H1 (cell line): ENCODE measurements around the gene SF3B3. TPM values are rescaled to one million over a fixed set of nuclear protein-coding genes. Genes with fewer than 3 reads are reported as not detected.

Experiments
- CTCF ChIA-PET: fragments of 300-600 bp; sonication (Branson Sonifier 250); formaldehyde crosslinking; loops from one replicate; lab custom pipeline; 2021; ENCODE audit not compliant: partially characterized antibody; lab: Charles Lee
- POLR2A ChIA-PET: fragments of 300-600 bp; sonication (Branson Sonifier 250); formaldehyde crosslinking; loops from one replicate; lab custom pipeline; 2021; ENCODE audit warnings: inconsistent platforms; ENCODE audit not compliant: partially characterized antibody; lab: Charles Lee
- DNase-seq, 2 experiments: peaks; one replicate each; pipeline versions ENCODE4 v3.0.0 to v3.0.0-alpha.2; 2010 to 2022; ENCODE audit warnings: low spot score in 2 of 2, low read depth in 1 of 2, mixed read lengths in 1 of 2
- FAIRE-seq: peaks from 2 replicates; lab custom pipeline; 2011; peaks lifted over from hg19 to GRCh38; lab: Jason Lieb, UNC
- H2AFZ ChIP-seq: 2 replicates; pipeline ENCODE4 v1.8.1; 2012; ENCODE audit warnings: low read length, inconsistent platforms
- H2AK5ac ChIP-seq: 2 replicates; pipeline ENCODE4 v1.6.1; 2013; ENCODE audit warnings: low read depth, low read length
- H2BK120ac ChIP-seq: replicated peaks from 2 replicates; pipeline ENCODE3; 2013; ENCODE audit warnings: low read depth, low read length, inconsistent platforms
- H2BK12ac ChIP-seq: 2 replicates; pipeline ENCODE4 v1.6.1; 2013; ENCODE audit warnings: low read depth, low read length
- H2BK15ac ChIP-seq: 2 replicates; pipeline ENCODE4 v1.6.1; 2013; ENCODE audit warnings: low read length
- H2BK20ac ChIP-seq: 2 replicates; pipeline ENCODE4 v1.6.1; 2013; ENCODE audit warnings: low read length
- H2BK5ac ChIP-seq: 2 replicates; pipeline ENCODE4 v1.6.1; 2013; ENCODE audit warnings: low read depth, low read length
- H3K14ac ChIP-seq: 2 replicates; pipeline ENCODE4 v1.6.1; 2013; ENCODE audit warnings: inconsistent platforms; ENCODE audit not compliant: insufficient read length
- H3K18ac ChIP-seq: 2 replicates; pipeline ENCODE4 v1.6.1; 2013; ENCODE audit warnings: low read length; ENCODE audit errors: extremely low read depth
- H3K23ac ChIP-seq: 2 replicates; pipeline ENCODE4 v1.6.1; 2013; ENCODE audit warnings: inconsistent platforms; ENCODE audit not compliant: insufficient read length
- H3K23me2 ChIP-seq: 2 replicates; pipeline ENCODE4 v1.6.1; 2013; ENCODE audit warnings: low read depth, low read length
- H3K27ac ChIP-seq: 2 replicates; pipeline ENCODE4 v1.6.1; 2011; ENCODE audit warnings: low read depth, low read length, inconsistent platforms
- H3K27me3 ChIP-seq, 4 experiments: replicated peaks in 1 of 4; 1 replicate in 1 of 4; 2 replicates in 3 of 4; pipeline versions ENCODE4 v1.6.1 to v1.8.1; 2011 to 2013; ENCODE audit warnings: low read length in 3 of 4, mild to moderate bottlenecking in 3 of 4, inconsistent platforms in 2 of 4, mixed read lengths in 2 of 4, moderate library complexity in 1 of 4; ENCODE audit not compliant: control insufficient read depth in 3 of 4, insufficient read depth in 3 of 4; ENCODE audit errors: extremely low read depth in 1 of 4
- H3K36me3 ChIP-seq, 4 experiments: 2 replicates each; pipeline versions ENCODE4 v1.6.1 to v1.8.1; 2011 to 2013; ENCODE audit warnings: mild to moderate bottlenecking in 4 of 4, low read length in 3 of 4, moderate library complexity in 2 of 4, control low read depth in 1 of 4, inconsistent platforms in 1 of 4; ENCODE audit not compliant: insufficient read depth in 4 of 4, control insufficient read depth in 2 of 4
- H3K4ac ChIP-seq: replicated peaks from 2 replicates; pipeline ENCODE3; 2013; ENCODE audit warnings: low read length, low read depth, mixed read lengths, inconsistent platforms; ENCODE audit not compliant: insufficient read length
- H3K4me1 ChIP-seq, 4 experiments: replicated peaks in 1 of 4; 1 replicate in 1 of 4; 2 replicates in 3 of 4; pipeline versions ENCODE4 v1.6.1 to v1.8.1; 2011 to 2013; ENCODE audit warnings: low read length in 3 of 4, inconsistent platforms in 2 of 4, mixed read lengths in 1 of 4; ENCODE audit not compliant: insufficient read depth in 4 of 4, control insufficient read depth in 3 of 4
- H3K4me2 ChIP-seq, 2 experiments: 2 replicates each; pipeline versions ENCODE4 v1.6.1 to v1.8.1; 2011 to 2013; ENCODE audit warnings: low read depth in 2 of 2, low read length in 2 of 2, control low read depth in 1 of 2, inconsistent platforms in 1 of 2, mild to moderate bottlenecking in 1 of 2; ENCODE audit not compliant: insufficient read depth in 1 of 2
- H3K4me3 ChIP-seq, 4 experiments: fragments of 200-600, 300-600 bp in 1 of 4; sonication (generic), shearing (Covaris generic), sonication (Bioruptor Twin) in 1 of 4; 2 replicates each; pipeline versions ENCODE4 v1.5.1 to v1.8.1; 2011 to 2016; ENCODE audit warnings: low read length in 4 of 4, low read depth in 3 of 4, control low read depth in 2 of 4, inconsistent platforms in 2 of 4, mild to moderate bottlenecking in 2 of 4, mixed read lengths in 1 of 4, moderate library complexity in 1 of 4; ENCODE audit not compliant: insufficient read depth in 2 of 4; ENCODE audit errors: extremely low read depth in 1 of 4
- H3K56ac ChIP-seq: replicated peaks from 2 replicates; pipeline ENCODE3; 2013; ENCODE audit warnings: low read depth, mild to moderate bottlenecking, mixed read lengths, low read length, inconsistent platforms; ENCODE audit not compliant: insufficient read length
- H3K79me1 ChIP-seq: 2 replicates; pipeline ENCODE4 v1.6.1; 2013; ENCODE audit warnings: low read depth, low read length, control low read depth
- H3K79me2 ChIP-seq, 2 experiments: 2 replicates each; pipeline versions ENCODE4 v1.6.1 to v1.8.1; 2012 to 2013; ENCODE audit warnings: low read length in 2 of 2, mild to moderate bottlenecking in 2 of 2, inconsistent platforms in 1 of 2; ENCODE audit not compliant: insufficient read depth in 2 of 2, control insufficient read depth in 1 of 2
- H3K9ac ChIP-seq, 4 experiments: replicated peaks in 1 of 4; 1 replicate in 1 of 4; 2 replicates in 3 of 4; pipeline versions ENCODE4 v1.6.1 to v1.8.1; 2011 to 2013; ENCODE audit warnings: low read depth in 3 of 4, low read length in 3 of 4, control low read depth in 2 of 4, mild to moderate bottlenecking in 2 of 4, moderate library complexity in 2 of 4, inconsistent platforms in 1 of 4; ENCODE audit errors: extremely low read depth in 1 of 4
- H3K9me3 ChIP-seq, 2 experiments: 2 replicates each; pipeline versions ENCODE4 v1.6.1 to v1.8.1; 2012 to 2013; ENCODE audit warnings: mild to moderate bottlenecking in 2 of 2, moderate library complexity in 2 of 2, control low read depth in 1 of 2, inconsistent platforms in 1 of 2, low read depth in 1 of 2, low read length in 1 of 2, mixed read lengths in 1 of 2; ENCODE audit not compliant: insufficient read depth in 2 of 2
- H4K20me1 ChIP-seq, 2 experiments: replicated peaks in 1 of 2; 2 replicates each; pipeline versions ENCODE3 to v1.8.1; 2011 to 2013; ENCODE audit warnings: inconsistent platforms in 2 of 2, low read length in 2 of 2, mild to moderate bottlenecking in 1 of 2; ENCODE audit not compliant: insufficient read depth in 2 of 2, control insufficient read depth in 1 of 2
- H4K5ac ChIP-seq: 2 replicates; pipeline ENCODE4 v1.6.1; 2013; ENCODE audit warnings: low read length, low read depth, mixed read lengths, inconsistent platforms; ENCODE audit not compliant: insufficient read length
- H4K8ac ChIP-seq: 2 replicates; pipeline ENCODE4 v1.8.0; 2013; ENCODE audit warnings: mild to moderate bottlenecking, moderate library complexity, low read length, inconsistent platforms; ENCODE audit not compliant: insufficient read depth; ENCODE audit errors: extremely low read depth
- H4K91ac ChIP-seq: replicated peaks from 2 replicates; pipeline ENCODE3; 2013; ENCODE audit warnings: low read length, mixed read lengths, inconsistent platforms; ENCODE audit not compliant: insufficient read length
- BCL11A ChIP-seq, 2 experiments: IDR thresholded peaks; one replicate each; pipeline ENCODE4 v1.6.1; 2011; ENCODE audit warnings: low read depth in 2 of 2, low read length in 2 of 2, mild to moderate bottlenecking in 2 of 2
- EZH2 ChIP-seq: fragments of 200-600 bp; sonication (generic); IDR thresholded peaks from 2 replicates; pipeline ENCODE4 v1.7.1; 2012; ENCODE audit warnings: low read depth, mild to moderate bottlenecking, moderate library complexity, low read length, inconsistent platforms; ENCODE audit not compliant: severe bottlenecking
- FOSL1 ChIP-seq: IDR thresholded peaks from 2 replicates; pipeline ENCODE4 v1.6.1; 2011; ENCODE audit warnings: mild to moderate bottlenecking, low read depth, low read length, moderate library complexity; ENCODE audit not compliant: insufficient read depth
- HDAC2 ChIP-seq, 2 experiments: fragments of 300-600 bp in 1 of 2; sonication (generic) in 1 of 2; IDR thresholded peaks; 2 replicates each; pipeline ENCODE4 v1.6.1; 2011 to 2012; ENCODE audit warnings: low read depth in 2 of 2, low read length in 2 of 2, mild to moderate bottlenecking in 2 of 2, moderate library complexity in 2 of 2, borderline replicate concordance in 1 of 2, inconsistent platforms in 1 of 2
- JUND ChIP-seq: IDR thresholded peaks from 2 replicates; pipeline ENCODE4 v1.6.1; 2011; ENCODE audit warnings: mild to moderate bottlenecking, improper control_type of control experiment, low read length
- POLR2A ChIP-seq, 2 experiments: IDR thresholded peaks; 1 replicate in 1 of 2; 2 replicates in 1 of 2; pipeline ENCODE4 v1.6.1; 2011; ENCODE audit warnings: low read depth in 2 of 2, low read length in 2 of 2, mild to moderate bottlenecking in 2 of 2; ENCODE audit errors: control extremely low read depth in 1 of 2
- SIX5 ChIP-seq: IDR thresholded peaks from 2 replicates; pipeline ENCODE4 v1.6.1; 2011; ENCODE audit warnings: mild to moderate bottlenecking, low read depth, low read length
- WGBS, 2 experiments: shearing (Covaris generic) in 1 of 2; methylation state at CpG; one replicate each; pipeline versions ENCODE4 v1.1.6 to v1.1.7; 2013 to 2015; ENCODE audit warnings: low lambda C conversion rate in 2 of 2, mixed read lengths in 2 of 2, inconsistent platforms in 1 of 2, low coverage in 1 of 2, missing lambda C conversion rate in 1 of 2; ENCODE audit not compliant: insufficient replicate concordance in 2 of 2, insufficient coverage in 1 of 2, insufficient read length in 1 of 2; ENCODE audit errors: extremely low coverage in 1 of 2, missing lambda C conversion rate in 1 of 2; 5-methylcytosine and 5-hydroxymethylcytosine counted together
- polyA plus RNA-seq, 7 experiments: library from polyadenylated mRNA; depleted of rRNA in 3 of 7; stranded (reverse) in 5 of 7; unstranded in 2 of 7; fragments of >200 nt in 5 of 7; fragments of 200-250 nt in 2 of 7; gene quantifications; 1 replicate in 5 of 7; 2 replicates in 1 of 7; 4 replicates in 1 of 7; pipeline versions ENCODE4 v1.2.1 to v1.2.3, GENCODE V29; 2011 to 2013; ENCODE audit warnings: missing spikeins in 2 of 7, mixed read lengths in 2 of 7
- total RNA-seq: library from RNA; stranded (reverse); fragmentation: NEBNext Ultra II Directional; extraction: Animal tissue kit (Norgen Biotek cat#: 25700); gene quantifications from 2 replicates; pipeline ENCODE4 v1.2.1, GENCODE V29; 2021
- TF ChIP-seq, protein P1 (sequence below): IDR thresholded peaks from 2 replicates; pipeline ENCODE4 v1.6.1; 2012; ENCODE audit warnings: low read length, inconsistent platforms

SF3B3 gene
- total and polyA plus RNA-seq, 2 of the 8 experiments (the other 6 are each of a cell fraction or from before 2014, with no cell fraction given), result 241 to 521 TPM

DNA sequence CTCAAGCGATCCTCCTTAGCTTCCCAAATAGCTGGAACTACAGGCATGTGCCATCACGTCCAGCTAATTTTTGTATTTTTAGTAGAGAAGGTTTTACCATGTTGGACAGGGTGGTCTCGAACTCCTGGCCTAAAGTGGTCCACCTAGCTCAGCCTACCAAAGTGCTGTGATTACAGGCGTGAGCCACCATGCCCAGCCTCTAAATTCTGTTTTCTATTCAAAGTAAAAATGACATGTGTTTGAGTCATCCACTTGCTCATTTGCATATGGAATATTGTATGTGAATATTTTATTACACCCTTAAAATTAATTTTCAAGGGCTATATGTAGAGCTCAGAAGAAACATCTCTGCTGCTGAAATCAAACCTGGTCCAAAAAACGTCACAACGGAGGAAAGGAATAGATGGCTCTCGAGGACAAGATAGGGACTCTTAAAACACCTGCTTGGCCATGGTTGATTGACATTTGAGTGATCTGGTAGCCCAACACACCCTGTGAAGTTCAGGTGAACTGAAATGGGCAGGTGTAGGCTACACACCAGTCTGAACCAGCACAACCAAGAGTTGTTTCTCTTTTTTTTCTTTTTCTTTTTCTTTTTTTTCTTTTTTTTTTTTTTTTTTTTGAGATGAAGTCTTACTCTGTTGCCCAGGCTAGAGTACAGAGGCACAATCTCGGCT lies 51.1 kb downstream of the SF3B3 start:
- Histone ChIP-seq H4K20me1 (peaks cover 6 to 9% of the 10 kb centered on the region in 2 experiments), H3K27me3 (no peaks in the 10 kb centered on the region), H3K4me2 (no peak overlapping the region), H2BK12ac (no peak overlapping the region), H4K91ac (no peak overlapping the region), H4K8ac (no peak overlapping the region), H2BK15ac (no peak overlapping the region), H2BK120ac (no peak overlapping the region), H2AFZ (no peak overlapping the region), H3K9ac (no peak overlapping the region), H3K4me1 (no peaks in the 10 kb centered on the region; a peak in 1 of 7 replicates), H2BK5ac (no peak overlapping the region), H3K14ac (no peak overlapping the region), H3K9me3 (no peaks in the 10 kb centered on the region), H3K4ac (no peak overlapping the region), H3K56ac (no peak overlapping the region), H3K79me1 (peaks cover 2% of the 10 kb centered on the region; the same call in 1 of the 2 replicates), H3K23ac (no peak overlapping the region), H3K4me3 (no peak overlapping the region), H2BK20ac (no peak overlapping the region), H2AK5ac (no peak overlapping the region), H3K79me2 (no peaks in the 10 kb centered on the region), H3K27ac (no peak overlapping the region), H3K18ac (no peak overlapping the region), H3K23me2 (no peaks in the 10 kb centered on the region), H3K36me3 (peaks cover 34 to 50% (median 47%) of the 10 kb centered on the region in 4 experiments)
- POLR2A ChIA-PET, result interaction anchor here (0.9 to 27.1 kb wide), 17 partner anchors 9 to 194 kb away, joined by 3 to 525 read pairs (median 6); partner anchors contain the start of gene IL34
- 98% methylated on average over 8 of the region's 8 CpGs; no CpG with 5 or more reads in 1 of the 2 experiments for WGBS, 2 experiments
- CTCF ChIA-PET, result interaction anchor here (1.1 to 5.3 kb wide), 7 partner anchors 10 to 244 kb away, joined by 4 to 65 read pairs (median 5); no protein-coding TSS in a partner anchor
- DNase-seq, result no peak
- TF ChIP-seq, protein P1, sequence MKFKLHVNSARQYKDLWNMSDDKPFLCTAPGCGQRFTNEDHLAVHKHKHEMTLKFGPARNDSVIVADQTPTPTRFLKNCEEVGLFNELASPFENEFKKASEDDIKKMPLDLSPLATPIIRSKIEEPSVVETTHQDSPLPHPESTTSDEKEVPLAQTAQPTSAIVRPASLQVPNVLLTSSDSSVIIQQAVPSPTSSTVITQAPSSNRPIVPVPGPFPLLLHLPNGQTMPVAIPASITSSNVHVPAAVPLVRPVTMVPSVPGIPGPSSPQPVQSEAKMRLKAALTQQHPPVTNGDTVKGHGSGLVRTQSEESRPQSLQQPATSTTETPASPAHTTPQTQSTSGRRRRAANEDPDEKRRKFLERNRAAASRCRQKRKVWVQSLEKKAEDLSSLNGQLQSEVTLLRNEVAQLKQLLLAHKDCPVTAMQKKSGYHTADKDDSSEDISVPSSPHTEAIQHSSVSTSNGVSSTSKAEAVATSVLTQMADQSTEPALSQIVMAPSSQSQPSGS, result no peak
- TF ChIP-seq FOSL1, result no peak
- no peak for TF ChIP-seq JUND
- no peak for TF ChIP-seq HDAC2 (IDR thresholded peaks at IDR 0.05; ENCODE audit: borderline replicate concordance in 1 of 2, low read depth in 2 of 2, low read length in 2 of 2)
- TF ChIP-seq EZH2, result no peak
- TF ChIP-seq BCL11A (IDR thresholded peaks at IDR 0.05; ENCODE audit: low read depth in 2 of 2, low read length in 2 of 2), result no peak
- no peak for TF ChIP-seq POLR2A (IDR thresholded peaks at IDR 0.05; ENCODE audit: control extremely low read depth in 1 of 2, low read depth in 2 of 2, low read length in 2 of 2)
- no peak for TF ChIP-seq SIX5
- TF ChIP-seq, all 59 proteins: peak for 0
- no peak for FAIRE-seq
- no peak overlapping the region for H4K5ac ChIP-seq
